ENCODE measurements around the gene ARFGAP2. TPM values are rescaled to one million over a fixed set of nuclear protein-coding genes. Genes with fewer than 3 reads are reported as not detected.

Gene ARFGAP2
- total RNA-seq, 1 donor from 2014 or later, result 91.4 TPM

- DNase-seq (ENCODE audit: extremely low read depth, low read depth, low spot score), result no peak
Measured at GRCh38 chr11:47152126-47152952, 24.3 kb downstream of the ARFGAP2 start.

GRCh38 chr11:47149782-47150181, 26.9 kb downstream of the ARFGAP2 start:
- DNase-seq (ENCODE audit: extremely low read depth, low read depth, low spot score), result no peak

DNA sequence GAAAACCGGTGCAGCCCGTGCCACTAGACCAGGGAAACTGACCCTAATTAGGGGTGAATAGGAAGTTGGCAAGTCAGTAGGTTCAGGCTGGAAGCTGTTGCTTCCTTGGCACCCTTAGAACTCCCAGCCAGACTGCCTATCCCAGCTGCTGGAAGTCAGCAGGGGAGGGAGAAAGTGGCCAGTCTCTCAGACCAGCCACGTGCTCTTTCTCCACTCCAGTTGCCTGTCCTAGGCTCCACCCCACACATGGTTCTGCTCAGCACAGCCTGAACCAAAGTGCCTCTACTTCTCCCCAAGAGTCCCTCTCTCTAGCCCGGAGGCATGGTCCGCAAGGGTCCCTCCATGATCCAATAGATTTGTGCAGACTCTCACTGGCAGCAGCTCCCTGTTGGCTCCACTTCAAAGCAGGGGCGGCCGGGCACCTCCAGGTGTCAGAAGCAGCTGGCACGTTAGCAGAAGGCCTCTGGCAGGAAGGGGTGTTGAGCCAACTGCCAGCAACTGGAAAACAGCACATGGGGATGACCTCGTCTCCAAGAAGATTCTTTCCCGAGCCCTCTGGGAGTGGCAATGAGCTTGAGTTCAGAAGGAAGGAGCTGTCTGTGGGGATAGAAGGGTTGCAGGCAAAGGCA, 27.7 kb downstream of the ARFGAP2 start:
- DNase-seq (ENCODE audit: extremely low read depth, low read depth, low spot score), result no peak

GRCh38 chr11:47148270-47148669, 28.4 kb downstream of the ARFGAP2 start:
- no peak for DNase-seq (ENCODE audit: extremely low read depth, low read depth, low spot score)

- no peak for DNase-seq (ENCODE audit: extremely low read depth, low read depth, low spot score)
Measured at GRCh38 chr11:47147681-47148080, 29.0 kb downstream of the ARFGAP2 start.

DNA sequence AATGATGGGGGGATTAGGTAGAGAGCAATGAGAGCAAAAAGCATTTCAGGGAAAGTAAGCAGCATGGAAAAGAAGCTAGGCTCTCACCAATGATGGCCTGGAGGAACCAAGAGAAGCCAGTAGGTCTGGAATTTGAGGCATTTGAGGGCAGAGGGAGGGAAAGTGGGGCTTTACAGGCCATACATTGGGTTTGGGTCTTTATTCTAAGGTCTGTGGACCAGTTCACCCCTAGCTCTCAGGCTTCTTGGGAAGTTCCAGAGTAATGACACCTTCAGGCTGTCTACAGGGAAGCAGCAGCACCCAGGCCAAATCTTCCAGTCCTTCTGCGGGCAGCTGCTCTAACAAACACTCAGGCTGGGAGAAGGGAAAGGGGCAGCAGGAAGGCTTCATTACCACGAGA, 29.4 kb downstream of the ARFGAP2 start:
- DNase-seq (ENCODE audit: extremely low read depth, low read depth, low spot score), result no peak

- DNase-seq (ENCODE audit: extremely low read depth, low read depth, low spot score), result no peak
Measured at GRCh38 chr11:47144541-47144940, 32.1 kb downstream of the ARFGAP2 start.

GRCh38 chr11:47143322-47143721, 33.4 kb downstream of the ARFGAP2 start:
- DNase-seq (ENCODE audit: extremely low read depth, low read depth, low spot score), result no peak

DNA sequence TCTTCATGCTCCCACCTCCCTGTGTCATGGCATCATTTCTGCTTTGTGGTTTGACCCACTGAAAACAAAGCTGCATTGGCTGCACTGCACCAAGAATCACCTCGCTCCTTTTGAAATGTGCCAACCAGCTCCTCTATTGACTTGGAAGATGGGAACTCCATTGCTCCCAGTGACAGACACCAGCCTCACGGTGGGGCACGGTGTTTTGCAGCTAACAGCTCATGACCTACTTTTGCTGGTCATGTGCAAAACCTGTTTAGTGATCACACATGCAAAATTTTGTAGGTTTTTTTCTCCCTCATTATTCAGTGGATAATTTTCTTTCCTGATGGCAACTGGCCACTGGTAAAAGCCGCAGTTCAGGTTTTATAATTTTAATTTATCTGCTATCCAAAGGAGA, 36.8 kb downstream of the ARFGAP2 start:
- no peak for DNase-seq (ENCODE audit: extremely low read depth, low read depth, low spot score)

DNA sequence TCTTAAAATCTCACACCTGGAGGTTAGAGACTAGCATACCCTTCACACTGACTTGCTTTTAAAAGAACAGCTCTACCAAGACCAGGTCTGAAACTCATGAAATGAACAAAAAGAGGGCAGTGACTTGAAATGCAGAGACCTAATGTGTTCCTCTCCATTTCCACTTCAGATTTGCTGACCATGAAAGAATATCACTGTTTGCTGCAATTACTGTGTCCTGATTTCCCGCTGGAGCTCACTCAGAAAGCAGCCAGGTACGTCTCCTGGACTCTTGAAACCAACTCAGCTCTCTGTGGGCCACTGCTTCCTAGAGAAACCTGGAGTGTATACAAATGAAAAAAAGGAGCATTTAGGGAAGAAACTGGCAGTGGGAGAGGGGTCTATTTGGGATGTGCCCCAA, 39.2 kb downstream of the ARFGAP2 start:
- DNase-seq (ENCODE audit: extremely low read depth, low read depth, low spot score), result no peak

GRCh38 chr11:47136921-47137320, 39.8 kb downstream of the ARFGAP2 start:
- no peak for DNase-seq (ENCODE audit: extremely low read depth, low read depth, low spot score)

- DNase-seq (ENCODE audit: extremely low read depth, low read depth, low spot score), result no peak
Measured at GRCh38 chr11:47136327-47136726, 40.4 kb downstream of the ARFGAP2 start.

GRCh38 chr11:47132981-47133380, 43.7 kb downstream of the ARFGAP2 start:
- no peak for DNase-seq (ENCODE audit: extremely low read depth, low read depth, low spot score)

- DNase-seq (ENCODE audit: extremely low read depth, low read depth, low spot score), result no peak
Measured at GRCh38 chr11:47132490-47132889, 44.2 kb downstream of the ARFGAP2 start.

DNA sequence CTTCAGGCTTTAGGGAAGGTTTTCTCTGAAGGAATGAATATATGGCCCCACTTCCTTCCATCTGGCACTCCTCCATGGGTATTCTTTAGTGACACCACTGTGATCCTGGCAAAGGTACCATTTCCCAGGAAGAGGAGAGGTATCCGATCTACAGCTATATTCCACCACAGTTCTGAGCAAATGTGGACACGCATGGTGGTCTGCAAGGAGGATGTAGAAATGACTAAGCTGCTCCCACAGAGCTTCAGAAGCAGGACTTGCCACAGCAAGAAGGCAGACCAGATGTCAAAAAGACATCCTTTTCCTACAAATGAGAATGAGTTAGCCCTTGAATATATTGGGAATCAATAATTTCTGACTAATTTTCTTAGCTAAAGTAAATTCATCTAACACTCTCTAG, 45.5 kb downstream of the ARFGAP2 start:
- DNase-seq (ENCODE audit: extremely low read depth, low read depth, low spot score), result no peak

DNA sequence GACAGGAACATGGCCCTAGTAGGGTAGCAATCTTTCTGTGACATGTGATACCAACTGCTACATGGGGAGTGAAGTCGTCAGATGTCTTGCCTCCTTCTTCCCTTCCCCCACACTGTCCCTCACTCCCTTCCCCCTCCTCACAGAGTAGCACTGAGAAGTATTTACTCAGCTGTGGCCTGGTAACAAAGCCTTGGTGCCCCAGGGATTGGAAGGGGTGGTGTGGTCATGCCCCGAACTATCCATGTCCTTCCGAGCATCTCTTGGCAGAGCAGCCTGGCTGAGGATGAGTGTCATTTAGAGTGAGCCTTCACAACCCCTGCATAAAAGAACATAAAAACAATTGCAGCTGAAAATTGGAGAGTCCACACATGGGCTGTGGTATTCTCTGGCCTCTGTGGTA, 46.1 kb downstream of the ARFGAP2 start:
- DNase-seq (ENCODE audit: extremely low read depth, low read depth, low spot score), result no peak

GRCh38 chr11:47127213-47127612, 49.5 kb downstream of the ARFGAP2 start:
- no peak for DNase-seq (ENCODE audit: extremely low read depth, low read depth, low spot score)

- no peak for DNase-seq (ENCODE audit: extremely low read depth, low read depth, low spot score)
Measured at GRCh38 chr11:47125083-47125482, 51.6 kb downstream of the ARFGAP2 start.

- DNase-seq (ENCODE audit: extremely low read depth, low read depth, low spot score), result no peak
Measured at GRCh38 chr11:47124675-47125074, 52.0 kb downstream of the ARFGAP2 start.

GRCh38 chr11:47123094-47123493, 53.6 kb downstream of the ARFGAP2 start:
- no peak for DNase-seq (ENCODE audit: extremely low read depth, low read depth, low spot score)

DNA sequence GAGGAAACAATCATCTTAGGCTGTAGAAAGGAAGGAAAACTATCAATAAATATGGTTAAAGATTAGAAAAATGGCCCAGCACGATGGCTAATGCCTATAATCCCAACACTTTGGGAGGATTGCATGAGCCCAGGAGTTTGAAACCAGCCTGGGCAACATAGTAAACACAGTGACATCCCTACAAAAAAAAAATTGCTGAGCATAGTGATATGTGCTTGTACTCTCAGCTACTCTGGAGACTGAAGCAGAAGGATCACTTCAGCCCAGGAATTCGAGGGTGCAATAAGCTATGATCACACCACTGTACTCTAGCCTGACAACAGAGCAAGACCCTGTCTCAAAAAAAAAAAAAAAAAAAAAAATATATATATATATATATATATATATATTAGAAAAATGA, 54.9 kb downstream of the ARFGAP2 start:
- no peak for DNase-seq (ENCODE audit: extremely low read depth, low read depth, low spot score)

- no peak for DNase-seq (ENCODE audit: extremely low read depth, low read depth, low spot score)
Measured at GRCh38 chr11:47121056-47121455, 55.6 kb downstream of the ARFGAP2 start.
